ENCODE results near the gene C1S. TPM values are rescaled to one million over a fixed set of nuclear protein-coding genes. Genes with fewer than 3 reads are reported as not detected.

Gene C1S
- total and polyA plus RNA-seq, 2 donors (not counting 3 experiments of a cell fraction or from before 2014, with no cell fraction given): 0.32 to 0.38 TPM

DNA sequence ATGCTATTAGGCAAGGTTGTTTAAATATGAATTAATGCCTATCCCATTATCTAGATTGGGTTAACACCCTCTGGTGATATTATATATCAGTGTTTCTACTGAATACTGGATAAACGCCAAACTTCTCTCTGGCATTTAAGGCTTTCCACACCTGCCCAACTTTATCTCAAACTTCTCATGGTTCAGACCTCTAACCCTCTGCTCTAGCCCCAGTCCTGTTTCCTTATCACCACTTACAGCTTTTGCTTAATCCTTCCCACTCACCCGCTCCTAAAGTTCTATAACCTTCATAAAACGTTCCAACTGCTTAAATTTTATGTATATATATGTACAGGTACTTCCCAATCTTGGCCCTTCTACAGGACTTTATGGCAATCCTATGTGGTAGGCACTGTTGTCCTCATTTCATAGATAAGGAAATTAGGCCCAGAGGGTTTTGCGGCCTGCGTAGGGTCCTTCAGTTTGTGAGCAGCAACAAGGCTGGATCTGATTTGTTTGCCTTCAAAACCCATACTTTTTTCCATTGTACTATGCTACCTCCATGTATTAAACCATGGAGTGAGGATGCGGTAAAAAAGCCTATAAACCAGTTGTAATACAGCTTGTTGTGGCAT lies 43.5 kb upstream of the C1S start:
- intact Hi-C loops (cut with micrococcal nuclease): no loop called here
- H3K4me2 ChIP-seq (ENCODE audit: insufficient read depth, low read length): peak overlapping the region; percentile 92
- peak overlapping the region in 1 of 3 experiments; percentile 72 for H3K4me3 ChIP-seq (replicated peaks in 1 of 3; ENCODE audit: insufficient read depth in 1 of 3, low read depth in 1 of 3, low read length in 3 of 3)
- FAIRE-seq (no peak), DNase-seq (ENCODE audit: low read depth, low spot score) (no peak)
- H3K27ac ChIP-seq (ENCODE audit: insufficient read depth, low read depth, low read length): no peak overlapping the region
- dilution Hi-C loops (cut with MboI; ENCODE audit: extremely low pct_ligation_motif_present, low sequenced_read_pairs): no loop called here
- CTCF ChIA-PET: no interaction called here
- TF ChIP-seq EZH2 (IDR thresholded peaks at IDR 0.05; ENCODE audit: borderline replicate concordance, low read depth, low read length, severe bottlenecking) (no peak), POLR2A (IDR thresholded peaks at IDR 0.05; ENCODE audit: low read depth, low read length) (no peak), JUN (IDR thresholded peaks at IDR 0.05; ENCODE audit: borderline replicate concordance, insufficient read depth, insufficient read length, low read depth) (no peak), FOS (IDR thresholded peaks at IDR 0.05; ENCODE audit: borderline replicate concordance, insufficient read depth, low read length) (no peak), MYC (IDR thresholded peaks at IDR 0.05; ENCODE audit: low read depth, low read length) (no peak), POLR2AphosphoS5 (IDR thresholded peaks at IDR 0.05; ENCODE audit: insufficient read depth, low read depth, low read length) (no peak), CTCF (IDR thresholded peaks at IDR 0.05; ENCODE audit: extremely low read depth in 1 of 2, insufficient read depth in 1 of 2, low read depth in 1 of 2, low read length in 2 of 2) (no peak), GATA2 (IDR thresholded peaks at IDR 0.05; ENCODE audit: insufficient read depth, insufficient read length, low read depth, low read length) (no peak)
- TF ChIP-seq, protein P1, sequence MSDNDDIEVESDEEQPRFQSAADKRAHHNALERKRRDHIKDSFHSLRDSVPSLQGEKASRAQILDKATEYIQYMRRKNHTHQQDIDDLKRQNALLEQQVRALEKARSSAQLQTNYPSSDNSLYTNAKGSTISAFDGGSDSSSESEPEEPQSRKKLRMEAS (IDR thresholded peaks at IDR 0.05; ENCODE audit: insufficient read depth, insufficient read length): no peak
- H3K27me3 ChIP-seq (ENCODE audit: control insufficient read depth in 2 of 2, insufficient read depth in 2 of 2, low read length in 2 of 2): no peaks in the 10 kb centered on the region
- no peaks in the 10 kb centered on the region for H3K36me3 ChIP-seq (ENCODE audit: control insufficient read depth in 2 of 2, extremely low read depth in 1 of 2, insufficient read depth in 2 of 2, low read length in 2 of 2)
- H3K9me1 ChIP-seq (replicated peaks; ENCODE audit: control insufficient read depth, extremely low read depth, insufficient read depth, low read length): no peaks in the 10 kb centered on the region
- H3K4me1 ChIP-seq (ENCODE audit: control insufficient read depth, extremely low read depth, insufficient read depth, low read length): peaks cover 10% of the 10 kb centered on the region
- H3K9me3 ChIP-seq (replicated peaks; ENCODE audit: control insufficient read depth, insufficient read depth, low read length): no peaks in the 10 kb centered on the region
- POLR2A ChIA-PET: no interaction called here
- no peak overlapping the region for H2AFZ ChIP-seq (ENCODE audit: low read depth, low read length)
- H3K79me2 ChIP-seq (ENCODE audit: control insufficient read depth, insufficient read depth, low read length): no peaks in the 10 kb centered on the region
- BruUV-seq (replicated peaks): TSS peak; percentile 46
- no peak overlapping the region for H3K9ac ChIP-seq (replicated peaks; ENCODE audit: extremely low read depth, insufficient read depth, low read length)
- H4K20me1 ChIP-seq (replicated peaks; ENCODE audit: control insufficient read depth, extremely low read depth, insufficient read depth, low read length): no peaks in the 10 kb centered on the region

All from endothelial cell of umbilical vein (primary cell).